ENCODE results near the gene KIRREL3.

KIRREL3 gene

DNA sequence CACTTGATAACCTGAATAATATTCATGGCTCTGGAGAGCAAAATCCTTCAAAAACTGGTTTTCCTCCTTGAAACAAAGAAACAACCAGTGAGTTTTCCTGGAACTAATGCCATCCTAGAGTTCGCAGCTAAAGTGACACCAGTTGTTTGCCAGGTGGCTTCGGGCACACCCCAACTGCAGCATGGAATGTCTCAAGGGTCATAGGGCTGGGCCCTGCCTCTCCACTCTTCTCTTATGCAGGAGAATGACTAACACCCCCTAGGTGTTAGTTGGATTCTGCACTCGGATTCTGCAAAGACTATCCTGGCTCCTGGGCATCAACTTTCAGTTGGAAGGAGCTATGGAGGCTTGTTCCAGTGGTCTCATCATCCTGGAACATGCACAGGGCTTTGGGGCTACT is 98.8 kb downstream of the KIRREL3 start:
- DNase-seq, result no peak

DNA sequence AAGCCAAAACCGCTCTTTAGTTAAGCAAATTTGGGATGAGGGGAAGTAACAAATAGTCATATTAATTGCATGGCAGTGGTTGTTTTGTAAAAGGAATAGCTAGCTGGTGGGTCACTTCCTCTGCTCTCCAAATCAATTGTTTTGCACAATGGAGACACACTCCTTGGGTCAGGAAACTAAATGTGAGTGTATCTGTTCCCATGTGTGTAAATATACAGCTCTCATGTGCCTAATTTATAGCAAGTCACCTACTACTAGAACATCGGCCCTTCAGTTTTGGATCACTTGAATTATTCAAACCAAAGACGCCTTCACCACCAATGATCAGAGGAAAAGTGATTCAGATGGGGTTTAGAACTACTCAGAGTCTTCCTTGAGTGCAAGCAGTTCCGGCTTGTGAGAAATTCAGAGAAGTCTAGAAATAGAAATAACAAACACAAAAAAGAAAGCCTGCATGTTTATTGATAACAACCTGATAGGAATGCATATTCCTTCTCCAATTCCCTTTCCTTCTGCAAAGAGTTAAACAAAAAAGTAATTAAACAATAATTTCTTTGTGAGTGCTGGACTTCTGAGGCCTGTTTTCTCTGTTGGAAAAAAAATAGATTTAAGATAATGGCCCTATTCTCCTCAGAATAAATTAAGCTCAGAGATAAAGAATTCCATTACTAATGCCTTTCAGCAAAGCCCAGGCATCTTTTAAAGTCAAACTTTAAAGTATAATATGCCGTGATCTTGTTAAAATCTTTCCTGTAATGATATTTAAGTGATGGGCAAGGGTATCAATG is 100.4 kb downstream of the KIRREL3 start:
- no peak for DNase-seq

DNA sequence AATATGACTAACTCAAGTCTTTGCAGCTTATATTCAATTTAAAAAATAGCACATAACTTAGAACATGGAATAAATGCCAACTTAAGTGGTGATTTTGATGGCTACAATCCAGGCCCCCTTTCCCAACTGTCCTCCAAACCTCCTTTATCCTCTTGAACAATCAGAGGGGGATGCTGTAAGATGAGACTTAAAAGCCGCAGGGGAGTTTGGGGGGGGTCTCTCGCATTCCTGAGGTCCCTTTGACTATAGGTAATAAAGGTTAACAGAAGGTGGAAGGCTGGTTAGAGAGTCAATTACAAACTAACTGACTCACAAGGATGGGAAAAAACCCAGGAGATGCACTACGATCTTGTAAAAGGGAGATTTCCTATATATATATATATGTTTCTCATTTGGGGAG is 101.8 kb downstream of the KIRREL3 start:
- no peak for DNase-seq

- no peak for DNase-seq
Observed at GRCh38 chr11:126897430-126897829, 103.1 kb downstream of the KIRREL3 start.

GRCh38 chr11:126896025-126896424 is 104.5 kb downstream of the KIRREL3 start:
- no peak for DNase-seq

DNA sequence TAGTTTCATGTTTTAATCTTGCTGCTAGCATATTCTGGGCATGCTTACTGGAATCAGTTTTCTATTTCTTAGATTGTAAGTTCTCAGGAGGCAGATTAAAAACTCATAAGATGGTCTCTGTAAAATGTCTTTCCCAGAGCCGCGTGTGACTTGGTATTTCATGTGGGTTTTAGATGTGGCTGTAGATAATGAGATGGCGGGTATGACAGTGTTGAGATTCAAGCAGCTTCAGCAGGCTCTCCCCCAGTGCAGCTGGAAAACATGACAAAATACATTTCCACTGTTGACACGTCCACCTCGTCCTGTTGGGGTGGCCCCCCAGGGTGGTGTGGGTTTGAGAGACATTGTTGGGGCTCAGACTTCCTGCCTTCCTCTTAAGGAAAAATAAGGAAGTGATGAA is 106.8 kb downstream of the KIRREL3 start:
- no peak for DNase-seq

DNA sequence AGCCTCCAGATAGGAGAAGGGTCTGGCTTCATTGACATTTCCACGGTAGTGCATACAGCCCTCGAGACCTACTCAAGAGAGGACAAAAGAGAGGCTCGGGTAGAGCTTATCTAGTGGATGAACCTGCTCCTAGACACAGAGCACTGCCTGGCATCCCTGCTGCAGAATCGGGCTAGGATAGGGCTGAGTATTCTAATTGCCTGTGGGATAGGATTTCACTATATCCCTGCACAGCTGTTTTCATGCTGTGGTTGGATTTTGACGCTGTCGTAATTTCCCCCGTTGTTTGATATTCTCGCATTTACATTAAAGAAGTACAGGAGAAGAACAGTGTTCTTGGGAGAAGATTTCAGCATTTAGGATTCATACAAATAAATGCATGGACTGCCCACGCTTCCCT is 107.8 kb downstream of the KIRREL3 start:
- DNase-seq, result peak; percentile 58

- no peak for DNase-seq
Observed at GRCh38 chr11:126891556-126892217, 108.9 kb downstream of the KIRREL3 start.

GRCh38 chr11:126890561-126890960 is 110.0 kb downstream of the KIRREL3 start:
- DNase-seq, result no peak

DNA sequence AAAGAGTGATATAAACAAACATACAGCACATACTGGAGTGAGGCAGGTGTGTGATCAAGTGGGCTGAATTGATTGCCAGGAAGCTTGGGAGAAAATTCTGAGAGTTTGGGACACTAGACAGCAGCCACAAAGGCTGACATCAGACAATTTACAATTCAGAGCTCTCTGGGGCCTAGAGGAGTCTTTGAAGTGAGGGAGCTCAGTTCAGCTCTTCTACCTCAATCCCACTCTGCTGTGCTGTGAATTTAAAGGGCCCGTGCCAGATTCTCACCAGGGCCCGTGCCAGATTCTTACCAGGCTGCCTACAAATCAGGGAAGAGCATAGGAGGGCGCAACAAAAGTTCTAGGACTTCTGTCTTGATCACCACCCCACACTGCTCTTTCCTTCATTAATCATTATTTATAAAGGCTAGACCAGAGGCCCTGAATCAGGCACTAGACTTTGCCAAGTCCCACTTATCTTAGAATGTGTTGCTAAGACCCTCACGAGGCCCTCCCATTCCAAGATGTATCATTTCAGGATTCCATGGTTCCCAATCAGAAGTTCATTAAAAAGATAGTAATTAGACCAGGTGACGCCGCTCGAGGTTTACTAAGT is 112.4 kb downstream of the KIRREL3 start:
- no peak for DNase-seq

- no peak for DNase-seq
Observed at GRCh38 chr11:126886636-126887035, 113.9 kb downstream of the KIRREL3 start.

DNA sequence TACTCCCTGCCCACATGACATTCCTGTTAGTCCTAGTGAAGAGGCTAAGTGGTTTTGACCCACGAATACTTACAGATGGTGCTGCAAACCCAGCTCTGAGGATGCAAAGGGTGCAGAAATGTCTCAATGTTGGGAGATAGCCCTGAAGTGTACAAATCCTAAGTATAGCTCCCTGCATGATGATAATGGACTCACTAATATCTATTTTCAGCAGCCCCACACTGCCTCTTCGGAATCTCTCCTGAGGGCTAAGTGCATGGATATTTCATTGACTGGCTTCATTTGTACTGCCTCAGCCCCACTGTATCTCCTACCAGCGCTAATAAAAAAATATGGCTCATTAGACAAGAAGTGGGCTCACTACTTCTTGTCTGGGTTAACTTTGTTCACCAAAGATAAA is 114.5 kb downstream of the KIRREL3 start:
- no peak for DNase-seq

DNA sequence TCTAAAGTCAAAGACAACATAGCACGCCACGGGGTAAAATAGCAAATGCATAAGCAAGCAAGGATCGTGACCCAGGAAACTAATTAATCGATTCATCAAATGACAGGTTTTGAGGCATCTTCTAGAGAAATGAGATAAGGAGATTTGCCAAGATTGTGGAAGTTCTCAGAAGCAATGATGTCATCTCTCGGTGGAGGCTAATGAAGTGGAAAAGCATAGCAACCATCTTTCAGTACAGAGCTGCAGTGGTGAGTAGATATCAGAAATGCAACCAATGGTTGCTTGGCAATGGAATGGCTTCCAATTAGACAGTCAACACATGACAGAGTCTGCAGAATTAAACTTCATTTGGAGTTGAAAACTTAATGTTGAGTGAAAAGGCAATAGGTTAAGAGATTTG is 116.0 kb downstream of the KIRREL3 start:
- no peak for DNase-seq

- no peak for DNase-seq
Observed at GRCh38 chr11:126884192-126884591, 116.4 kb downstream of the KIRREL3 start.

DNA sequence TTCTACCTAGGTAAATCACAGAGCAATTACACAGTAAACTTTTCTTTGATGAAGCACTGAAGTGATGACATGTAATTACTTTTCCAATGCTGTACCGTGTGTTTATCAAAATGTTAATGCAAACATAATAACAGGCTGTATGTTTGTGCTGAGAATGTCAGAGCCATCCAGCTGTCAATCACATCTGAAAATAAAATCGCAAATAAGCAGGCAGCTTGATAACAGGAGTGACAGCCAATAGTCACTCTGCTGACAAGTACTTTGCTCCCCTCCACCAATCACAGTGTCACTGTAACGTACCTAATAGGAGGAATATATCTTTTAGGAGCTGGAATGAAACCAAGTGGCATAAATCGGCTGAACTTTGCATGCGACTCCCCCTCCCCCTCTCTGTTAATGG is 119.7 kb downstream of the KIRREL3 start:
- no peak for DNase-seq

- DNase-seq, result no peak
Observed at GRCh38 chr11:126879516-126879915, 121.1 kb downstream of the KIRREL3 start.

DNA sequence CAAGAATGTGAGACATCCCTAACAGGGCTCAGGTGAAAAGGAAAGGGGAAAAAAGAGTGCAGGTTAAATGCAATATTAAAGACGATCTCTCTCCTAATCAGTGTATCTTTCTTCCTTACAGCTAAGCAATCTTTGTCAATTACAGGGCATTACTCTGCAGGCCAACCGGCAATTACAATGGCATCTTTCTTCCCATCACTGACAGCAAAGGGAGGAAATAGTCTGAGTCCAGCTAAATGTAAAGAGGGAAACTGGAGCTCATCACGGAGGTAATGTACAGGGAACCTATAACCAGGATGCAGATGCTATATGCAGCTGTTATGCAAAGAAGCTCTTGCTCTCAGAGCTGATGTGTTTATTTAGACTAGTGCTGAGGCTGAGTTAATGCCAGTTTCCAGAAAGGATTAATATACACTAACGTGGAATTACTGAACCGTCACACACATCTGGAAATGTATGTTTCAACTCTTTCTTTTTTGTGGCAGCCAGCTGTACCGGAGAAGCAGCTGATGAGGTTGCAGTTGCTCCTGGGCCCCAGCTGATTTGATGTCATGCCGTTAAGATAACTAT is 121.6 kb downstream of the KIRREL3 start:
- DNase-seq, result no peak

DNA sequence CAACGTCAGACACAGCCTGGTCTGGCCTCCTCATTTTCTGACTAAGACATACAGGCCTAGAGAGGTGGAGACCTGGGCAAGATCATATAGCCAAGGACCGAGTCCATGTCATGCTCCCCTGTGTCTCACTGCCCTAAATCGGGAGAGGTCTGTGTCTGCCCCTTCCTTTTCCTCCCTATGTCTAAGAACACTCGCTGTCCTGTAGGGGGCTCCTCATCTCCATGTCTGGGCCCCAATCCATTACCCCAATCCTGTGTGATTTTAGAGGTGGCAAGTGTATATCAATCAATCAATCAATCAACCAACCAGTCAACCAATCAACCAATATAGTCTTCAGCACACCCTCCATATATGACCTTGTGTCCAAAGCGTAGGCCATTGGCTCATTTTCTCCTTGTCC is 125.7 kb downstream of the KIRREL3 start:
- DNase-seq, result no peak

GRCh38 chr11:126874276-126874675 is 126.3 kb downstream of the KIRREL3 start:
- no peak for DNase-seq

GRCh38 chr11:126871792-126872191 is 128.8 kb downstream of the KIRREL3 start:
- no peak for DNase-seq

DNA sequence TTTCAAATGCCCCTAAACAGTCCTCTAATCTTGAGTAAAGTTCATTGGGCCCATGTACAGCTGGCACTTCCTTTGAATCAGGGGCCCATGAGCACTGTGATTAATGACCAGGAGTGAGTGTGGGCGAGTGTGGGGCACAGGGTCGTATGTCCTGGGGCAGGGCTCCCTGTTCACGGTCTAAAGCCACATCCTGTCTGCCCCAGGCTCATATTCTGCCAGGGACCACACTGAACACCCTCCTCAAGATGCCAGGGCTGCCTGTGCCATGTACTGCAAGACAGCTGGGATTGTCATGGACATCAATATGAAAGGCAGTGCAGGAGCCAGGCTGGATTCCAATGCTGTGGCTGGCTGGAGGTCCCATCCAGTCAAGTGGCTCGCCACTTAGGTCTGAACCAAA is 130.5 kb downstream of the KIRREL3 start:
- DNase-seq, result no peak

DNA sequence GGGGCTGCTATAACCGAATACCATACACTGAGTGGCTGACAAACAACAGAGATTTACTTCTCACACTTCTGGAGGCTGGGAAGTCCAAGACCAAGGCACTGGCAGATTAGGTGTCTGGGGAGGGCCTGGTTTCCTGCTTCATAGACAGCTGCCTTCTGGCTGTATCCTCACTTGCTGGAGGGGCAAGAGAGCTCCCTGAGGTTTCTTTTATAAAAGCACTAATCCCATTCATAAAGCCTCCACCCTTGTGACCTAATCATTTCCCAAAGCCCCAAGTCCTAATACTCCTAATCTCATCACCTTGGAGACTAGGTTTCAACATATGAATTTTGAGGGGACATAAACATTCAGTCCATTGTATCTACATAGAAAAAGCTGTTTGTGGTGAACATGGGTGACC is 131.8 kb downstream of the KIRREL3 start:
- DNase-seq, result no peak

GRCh38 chr11:126864934-126865333 is 135.6 kb downstream of the KIRREL3 start:
- DNase-seq, result no peak
